Occipital lobe (tissue), 2 donors: Measurements from ENCODE around the gene OPN1MW2. TPM values are rescaled to one million over a fixed set of nuclear protein-coding genes. Genes with fewer than 3 reads are reported as not detected.
"Not testable (repeated sequence)": the region's sequence is repeated elsewhere in the genome, so short reads cannot be mapped to it uniquely, and the experiment has no call there.

ENCODE experiments used
- DNase-seq: peaks from one replicate; lab custom pipeline; 2025; lab: John Stamatoyannopoulos, UW
- total RNA-seq: library from RNA; depleted of rRNA; stranded (reverse); fragments of >200 nt; gene quantifications from one replicate; pipeline ENCODE4 v1.2.3, GENCODE V29; 2014

OPN1MW2 gene
- total RNA-seq = not detected

GRCh38 chrX:154219456-154219855, at the start of gene OPN1MW2:
Gene OPN1MW2 (plus strand): TSS chrX:154219756. CDS start chrX:154219816, 60 bp downstream.
- not testable (repeated sequence) for DNase-seq

GRCh38 chrX:154172535-154172943, 47.0 kb upstream of the OPN1MW2 start:
- DNase-seq = not testable (repeated sequence)

GRCh38 chrX:154174356-154174755, 45.2 kb upstream of the OPN1MW2 start:
- not testable (repeated sequence) for DNase-seq

- not testable (repeated sequence) for DNase-seq
These were observed 37.3 kb upstream of the OPN1MW2 start, which contains the start of gene OPN1MW for GRCh38 chrX:154182296-154182695. Gene OPN1MW (plus strand): TSS chrX:154182596. CDS start chrX:154182678, 82 bp downstream.

GRCh38 chrX:154183794-154184193, 35.8 kb upstream of the OPN1MW2 start:
- not testable (repeated sequence) for DNase-seq

GRCh38 chrX:154192846-154193245, 26.7 kb upstream of the OPN1MW2 start:
- DNase-seq = not testable (repeated sequence)

- not testable (repeated sequence) for DNase-seq
These were observed 25.2 kb upstream of the OPN1MW2 start for GRCh38 chrX:154194316-154194715.

- DNase-seq = not testable (repeated sequence)
These were observed 23.1 kb upstream of the OPN1MW2 start for GRCh38 chrX:154196466-154196865.

GRCh38 chrX:154209670-154210418, 9.7 kb upstream of the OPN1MW2 start:
- not testable (repeated sequence) for DNase-seq

GRCh38 chrX:154211057-154211456, 8.5 kb upstream of the OPN1MW2 start:
- not testable (repeated sequence) for DNase-seq

GRCh38 chrX:154211499-154211898, 8.1 kb upstream of the OPN1MW2 start:
- not testable (repeated sequence) for DNase-seq

GRCh38 chrX:154225292-154225691, 5.7 kb downstream of the OPN1MW2 start:
- not testable (repeated sequence) for DNase-seq

- not testable (repeated sequence) for DNase-seq
These were observed 7.2 kb downstream of the OPN1MW2 start for GRCh38 chrX:154226706-154227105.

GRCh38 chrX:154231443-154231842, 11.9 kb downstream of the OPN1MW2 start:
- DNase-seq = not testable (repeated sequence)

GRCh38 chrX:154233620-154234019, 14.1 kb downstream of the OPN1MW2 start:
- not testable (repeated sequence) for DNase-seq

GRCh38 chrX:154238939-154239559, 19.5 kb downstream of the OPN1MW2 start:
- DNase-seq = not testable (repeated sequence)

- DNase-seq = not testable (repeated sequence)
These were observed 20.5 kb downstream of the OPN1MW2 start for GRCh38 chrX:154239982-154240503.

GRCh38 chrX:154247377-154248045, 28.0 kb downstream of the OPN1MW2 start:
- not testable (repeated sequence) for DNase-seq

GRCh38 chrX:154248076-154248475, 28.5 kb downstream of the OPN1MW2 start:
- not testable (repeated sequence) for DNase-seq

- DNase-seq = not testable (repeated sequence)
These were observed 37.7 kb downstream of the OPN1MW2 start, which contains the start of gene OPN1MW3 for GRCh38 chrX:154257282-154257681. Gene OPN1MW3 (plus strand): TSS chrX:154257582. CDS start chrX:154257620, 38 bp downstream.

GRCh38 chrX:154258711-154259110, 39.2 kb downstream of the OPN1MW2 start:
- not testable (repeated sequence) for DNase-seq
